GM19438 (cell line): Measurements from ENCODE around the gene DCPS.
"Not testable (repeated sequence)": the region's sequence is repeated elsewhere in the genome, so short reads cannot be mapped to it uniquely, and the experiment has no call there.

ENCODE experiments used
- ATAC-seq: cut with Tn5 transposase; IDR thresholded peaks from one replicate; pipeline ENCODE4 v1.9.1; 2021; ENCODE audit warnings: low read depth; ENCODE audit not compliant: unreplicated experiment

The DCPS gene

DNA sequence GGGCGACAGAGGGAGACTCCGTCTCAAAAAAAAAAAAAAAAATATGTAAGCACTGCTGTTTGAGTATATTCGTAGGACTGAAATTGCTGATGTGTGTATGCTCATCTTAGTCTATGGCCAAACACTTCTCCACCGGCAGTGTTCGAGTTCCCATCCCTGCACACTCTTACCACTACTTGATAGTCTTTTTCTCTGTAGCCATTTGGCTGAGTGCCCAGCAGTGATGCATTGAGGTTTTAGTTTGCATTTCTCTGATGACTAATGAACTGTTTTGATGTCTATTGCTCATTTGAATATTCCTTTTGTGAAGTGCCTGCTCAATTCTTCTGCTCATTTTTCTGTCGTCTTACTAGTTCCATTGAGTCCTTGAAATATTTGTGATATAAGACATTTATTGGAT is 19.0 kb upstream of the DCPS start:
- ATAC-seq: peak; percentile 38

GRCh38 chr11:126288237-126288636 is 15.6 kb upstream of the DCPS start:
- ATAC-seq: no peak

DNA sequence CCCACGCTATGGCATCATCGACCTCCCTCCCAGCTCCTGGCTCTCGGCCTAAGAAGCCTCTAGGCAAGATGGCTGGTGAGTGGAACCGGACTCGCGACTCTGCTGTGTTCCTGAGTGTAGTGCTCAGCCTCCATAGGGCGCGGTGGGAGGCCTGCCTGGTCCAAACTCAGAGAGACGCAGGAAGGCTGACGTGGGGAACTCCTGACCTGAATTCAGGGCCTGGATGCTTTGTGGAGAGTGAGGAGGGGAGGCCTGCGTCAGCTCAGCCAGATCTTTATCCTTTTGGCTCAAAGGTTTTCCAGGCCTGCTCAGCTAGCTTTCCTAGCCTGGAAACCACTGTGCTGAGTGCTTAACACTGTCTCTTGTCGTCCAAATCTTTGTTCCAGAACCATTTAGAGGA is 13.0 kb upstream of the DCPS start:
- no peak for ATAC-seq

DNA sequence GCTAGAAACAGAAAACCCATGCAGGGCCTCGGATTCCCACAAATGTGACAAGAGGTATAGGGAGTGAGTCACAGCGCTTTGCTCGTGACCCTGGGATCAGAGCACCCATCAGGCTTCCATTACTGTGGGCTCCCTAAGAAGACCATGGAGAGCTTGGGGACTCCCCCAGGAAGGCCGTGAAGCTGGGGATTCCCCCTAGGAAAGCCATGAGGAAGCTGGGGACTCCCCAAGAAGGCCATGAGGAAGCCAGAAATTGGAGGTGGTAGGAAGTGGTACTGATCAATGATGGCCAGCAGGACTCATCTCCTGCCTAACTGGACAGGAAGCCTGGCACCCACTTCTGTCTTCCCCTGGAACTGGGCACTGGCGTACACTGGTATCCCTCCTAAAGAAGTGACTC is 10.1 kb upstream of the DCPS start:
- no peak for ATAC-seq

- no peak for ATAC-seq
These were observed 6.9 kb upstream of the DCPS start for GRCh38 chr11:126297004-126297403.

DNA sequence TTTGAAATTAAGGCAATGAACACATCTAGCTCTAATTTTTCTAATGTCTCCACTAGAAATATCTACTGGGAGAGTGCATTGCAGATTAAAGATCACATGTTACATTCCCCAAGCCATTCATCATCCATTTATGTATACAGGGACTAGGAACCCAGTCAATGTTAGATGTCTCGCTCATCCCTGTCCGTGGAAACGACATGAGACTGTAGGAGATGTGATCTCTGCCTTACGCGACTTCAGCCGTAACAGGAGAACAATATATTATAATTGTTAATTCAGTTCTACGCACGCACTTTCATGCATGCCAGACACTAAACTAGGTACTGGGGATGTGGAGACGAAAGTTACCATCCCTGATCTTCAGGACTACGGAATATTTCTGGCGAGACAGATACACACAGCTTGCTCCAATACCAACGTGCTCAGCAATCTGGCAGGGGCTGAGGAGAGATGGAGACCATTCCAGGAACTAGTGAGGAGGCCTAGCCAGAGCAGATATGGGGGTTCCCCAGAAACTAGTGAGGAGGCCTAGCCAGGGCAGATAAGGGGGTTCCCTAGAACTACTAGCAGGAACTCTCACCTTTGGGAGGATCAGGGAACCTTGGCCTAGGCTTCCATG is 706 bp downstream of the DCPS start:
- ATAC-seq: peak; percentile 3

- no peak for ATAC-seq
These were observed 1.8 kb downstream of the DCPS start for GRCh38 chr11:126305699-126306098.

DNA sequence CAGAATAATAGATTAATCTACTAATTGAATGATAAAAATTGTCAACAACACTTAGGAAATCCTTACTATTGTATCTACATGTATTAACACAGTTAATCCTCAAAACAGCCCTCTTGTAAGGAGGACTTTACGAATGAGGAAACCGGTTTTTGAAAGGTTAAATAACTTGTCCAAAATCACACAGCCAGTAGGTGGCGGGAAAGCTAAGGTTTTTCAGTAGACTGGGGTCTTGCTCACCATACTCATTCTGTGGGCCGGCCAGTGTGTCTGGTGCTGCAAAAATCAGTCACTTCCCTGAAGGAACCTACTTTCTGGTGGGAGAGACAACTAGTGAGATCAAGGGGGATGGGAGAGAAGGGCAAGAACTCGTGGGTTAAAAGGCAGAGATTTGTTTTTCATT is 3.8 kb downstream of the DCPS start:
- no peak for ATAC-seq

- ATAC-seq: no peak
These were observed 4.4 kb downstream of the DCPS start for GRCh38 chr11:126308271-126308671.

DNA sequence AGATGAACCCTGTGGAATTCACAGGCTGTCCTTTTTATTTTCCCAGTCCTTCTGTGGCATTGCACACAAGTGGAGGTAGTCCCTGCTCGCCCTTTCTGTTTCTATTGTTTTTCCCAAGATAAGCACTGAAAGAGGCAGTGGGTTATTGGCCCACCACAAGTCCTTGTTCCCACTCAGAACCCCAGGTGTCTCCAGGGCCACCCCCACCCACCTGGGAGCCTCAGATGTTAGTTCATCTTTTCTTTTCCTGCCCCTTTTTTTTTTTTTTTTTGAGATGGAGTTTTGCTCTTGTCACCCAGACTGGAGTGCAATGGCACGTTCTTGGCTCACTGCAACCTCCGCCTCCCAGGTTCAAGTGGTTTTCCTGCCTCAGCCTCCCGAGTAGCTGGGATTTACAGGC is 4.9 kb downstream of the DCPS start:
- not testable (repeated sequence) for ATAC-seq

GRCh38 chr11:126310200-126310991 is 6.5 kb downstream of the DCPS start:
- ATAC-seq: peak; percentile 43

DNA sequence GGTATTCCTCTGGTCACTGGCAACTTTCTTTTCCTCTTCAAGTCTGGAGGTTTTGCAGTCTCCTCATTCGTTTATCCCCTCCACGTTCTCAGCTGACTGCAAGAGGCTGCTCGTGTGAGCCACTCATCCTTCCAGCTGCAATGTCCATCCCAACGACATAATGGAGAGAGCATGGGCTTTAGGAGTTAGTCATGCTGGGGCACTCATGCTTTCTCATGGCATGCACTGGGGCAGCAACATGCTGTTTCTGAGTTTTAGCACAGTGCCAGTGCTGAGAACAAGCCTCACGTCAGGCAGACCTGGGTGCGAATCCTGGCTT is 7.1 kb downstream of the DCPS start:
- ATAC-seq: no peak

DNA sequence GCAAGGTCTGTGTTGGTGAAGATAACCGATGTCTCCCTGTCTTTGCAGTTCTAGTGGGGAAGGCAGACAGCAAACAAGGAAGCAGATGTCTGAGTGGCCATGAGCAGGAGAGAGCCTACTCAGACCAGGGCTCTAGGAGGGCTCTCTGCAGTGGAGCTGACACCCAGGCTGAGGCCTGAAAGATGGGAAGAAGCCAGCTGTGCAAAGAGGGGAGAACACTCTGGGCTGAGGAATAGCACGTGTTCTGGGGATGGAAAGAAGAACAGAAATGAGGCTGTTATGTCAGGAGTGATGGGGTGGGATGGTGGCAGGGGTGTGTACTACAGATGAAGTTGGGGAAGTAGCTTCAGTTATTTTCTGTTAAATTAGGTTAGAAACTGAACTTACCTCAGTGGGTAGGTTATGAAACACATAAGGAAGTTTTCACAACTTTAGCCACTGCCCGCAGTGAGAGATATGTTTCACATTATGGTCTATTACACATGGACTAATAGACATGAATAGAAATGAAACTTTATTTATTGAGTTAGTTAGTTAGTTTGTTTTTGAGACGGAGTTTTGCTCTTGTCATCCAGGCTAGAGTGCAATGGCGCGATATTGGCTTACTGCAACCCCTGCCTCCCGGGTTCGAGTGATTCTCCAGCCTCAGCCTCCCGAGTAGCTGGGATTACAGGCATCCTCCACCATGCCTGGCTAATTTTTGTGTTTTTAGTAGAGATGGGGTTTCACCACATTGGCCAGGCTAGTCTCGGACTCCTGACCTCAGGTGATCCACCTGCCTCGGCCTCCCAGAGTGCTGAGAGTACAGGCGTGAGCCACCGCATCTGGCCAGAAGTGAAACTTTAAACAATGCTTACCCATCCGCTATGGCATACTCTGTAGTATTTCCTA is 7.8 kb downstream of the DCPS start:
- peak; percentile 72 for ATAC-seq

DNA sequence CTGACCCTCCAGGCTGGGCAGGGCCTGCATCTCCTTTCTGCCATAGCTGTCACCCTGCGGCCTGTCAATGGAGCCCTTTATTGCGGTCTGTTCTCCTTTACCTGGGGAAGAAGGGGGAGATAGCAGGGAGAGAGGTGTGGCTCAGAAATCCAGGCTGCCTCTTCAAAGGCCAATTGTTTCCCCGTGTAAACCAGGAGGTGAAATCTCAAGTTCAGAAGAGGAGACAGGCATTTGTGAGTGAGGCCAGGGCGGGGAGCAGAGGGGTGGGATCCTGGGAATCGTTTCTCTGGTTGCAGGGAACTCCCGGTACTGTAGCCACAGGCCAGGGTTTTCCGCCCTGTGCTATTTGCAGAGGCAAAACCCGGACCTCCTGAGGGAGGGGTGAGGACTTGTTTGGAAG is 9.1 kb downstream of the DCPS start:
- no peak for ATAC-seq

DNA sequence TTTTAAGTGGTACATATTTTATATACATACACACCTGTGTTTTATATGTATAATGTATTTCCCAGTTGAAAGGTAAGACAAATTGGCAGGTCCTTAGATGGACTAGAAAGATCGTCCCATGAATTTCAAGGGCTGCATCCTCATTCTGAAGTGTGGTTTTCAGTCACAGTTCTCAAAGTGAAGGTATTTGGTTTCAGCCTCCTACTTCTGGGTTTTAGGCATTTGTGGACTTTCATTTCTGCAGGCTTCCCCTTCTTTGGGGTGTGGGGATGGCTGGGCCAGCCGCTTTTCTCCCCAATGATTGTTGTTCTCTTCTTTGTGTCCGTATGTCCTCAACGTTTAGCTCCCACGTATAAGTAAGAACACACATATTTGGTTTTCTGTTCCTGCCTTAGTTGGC is 10.0 kb downstream of the DCPS start:
- no peak for ATAC-seq

DNA sequence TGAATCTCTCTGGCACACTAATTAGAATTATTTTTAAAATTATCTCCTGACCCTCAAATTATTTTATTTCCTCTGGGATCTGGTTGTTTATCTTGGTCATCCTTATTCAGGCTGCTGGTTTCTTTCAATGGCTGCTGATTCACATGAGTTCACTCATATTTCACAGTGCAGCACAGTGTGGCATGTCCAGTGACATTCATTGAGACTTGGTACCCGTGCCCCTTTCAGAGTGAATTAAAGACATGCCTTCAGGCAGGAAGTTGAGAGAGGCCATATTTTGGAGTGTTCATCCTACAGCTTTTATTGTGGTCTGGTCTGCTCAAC is 13.5 kb downstream of the DCPS start:
- no peak for ATAC-seq

DNA sequence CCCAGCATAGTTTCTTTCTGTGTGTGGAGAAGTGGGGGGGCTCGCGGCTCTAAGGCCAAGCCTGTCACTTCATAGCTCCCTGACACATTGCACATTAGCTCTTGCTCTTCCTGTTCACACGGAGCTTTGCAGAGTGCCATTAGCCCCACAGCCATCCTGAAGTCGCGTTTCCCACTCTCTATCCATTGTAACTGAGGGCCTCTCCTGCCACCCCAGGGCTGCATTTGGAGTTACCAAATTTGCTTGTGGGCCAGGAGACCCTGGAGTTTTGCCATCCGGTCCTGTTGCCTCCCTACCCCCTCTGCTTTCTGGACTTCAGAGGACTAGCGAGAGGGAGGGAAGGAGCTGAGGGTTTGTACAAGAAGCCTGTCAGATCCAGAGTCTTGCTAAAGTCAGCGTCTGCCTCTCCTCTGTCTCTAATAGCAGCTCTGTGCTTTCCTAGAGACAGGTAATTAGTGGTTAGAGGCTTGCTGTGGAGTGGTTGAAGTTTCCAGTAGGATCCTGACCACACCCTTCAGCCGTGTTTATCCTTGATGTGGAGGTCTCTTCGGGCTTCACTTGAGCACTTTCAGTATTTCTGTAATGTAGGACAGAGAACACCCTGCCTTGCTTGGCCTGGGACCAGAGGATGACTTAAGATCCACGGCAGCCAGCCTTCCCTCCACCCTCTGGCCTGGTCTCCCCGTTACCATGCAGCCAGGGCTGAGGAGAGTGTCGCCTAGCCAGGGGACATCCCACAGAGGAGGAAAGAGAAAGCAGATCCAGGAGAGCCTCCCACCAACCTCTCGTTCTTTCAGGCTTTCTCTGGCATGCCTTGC is 14.1 kb downstream of the DCPS start:
- ATAC-seq: peak; percentile 19

GRCh38 chr11:126318574-126319373 is 14.9 kb downstream of the DCPS start:
- peak; percentile 91 for ATAC-seq

- no peak for ATAC-seq
These were observed 15.5 kb downstream of the DCPS start for GRCh38 chr11:126319374-126319740.

DNA sequence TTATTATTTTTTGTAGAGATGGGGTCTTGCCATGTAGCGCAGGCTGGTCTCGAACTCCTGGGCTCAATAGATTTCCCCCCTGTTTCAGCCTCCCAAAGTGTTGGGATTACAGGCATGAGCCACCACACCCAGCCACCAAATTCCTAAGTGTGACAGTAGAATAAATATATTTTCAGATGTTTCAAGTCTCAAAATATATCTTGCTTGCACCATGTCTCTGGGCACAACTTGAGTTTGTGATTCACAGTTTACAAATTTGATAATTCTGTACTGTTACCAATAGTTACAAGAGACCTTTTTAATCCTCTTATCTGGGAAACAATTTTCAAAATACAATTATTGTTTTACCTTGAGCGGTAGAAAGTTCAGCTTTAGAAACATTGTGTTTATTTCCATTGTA is 19.1 kb downstream of the DCPS start:
- no peak for ATAC-seq
